ENCODE data around the gene ASCL1. TPM values are rescaled to one million over a fixed set of nuclear protein-coding genes. Genes with fewer than 3 reads are reported as not detected.
A peak's percentile ranks its signal among the peaks of the same experiment; 100 is the strongest.

ASCL1 gene
- total and polyA plus RNA-seq, 2 of the 13 experiments (the other 11 are each of a cell fraction or from before 2014, with no cell fraction given): not detected

- TF ChIP-seq MED13 (CRISPR knock-in tag; IDR thresholded peaks at IDR 0.05) (peak; percentile 99), NCOA2 (CRISPR knock-in tag; IDR thresholded peaks at IDR 0.05) (peak; percentile 99), THAP11 (CRISPR knock-in tag; IDR thresholded peaks at IDR 0.05) (peak; percentile 76), FLYWCH1 (CRISPR knock-in tag; IDR thresholded peaks at IDR 0.05) (no peak), SRSF9 (IDR thresholded peaks at IDR 0.05; ENCODE audit: borderline replicate concordance, insufficient read depth, low read depth, low read length, poor library complexity, severe bottlenecking) (no peak), FOXC1 (CRISPR knock-in tag; IDR thresholded peaks at IDR 0.05; ENCODE audit: borderline replicate concordance) (no peak), ZMYM4 (CRISPR knock-in tag; IDR thresholded peaks at IDR 0.05) (peak; percentile 81), ARID2 (CRISPR knock-in tag; IDR thresholded peaks at IDR 0.05; ENCODE audit: borderline replicate concordance) (peak; percentile 64; the same call in 1 of the 2 replicates), SMYD3 (CRISPR knock-in tag; IDR thresholded peaks at IDR 0.05) (0 out of 2 replicates have a peak, but pooled peaks have one; percentile 23), RORA (CRISPR knock-in tag; IDR thresholded peaks at IDR 0.05) (no peak), SIX1 (CRISPR knock-in tag; IDR thresholded peaks at IDR 0.05; ENCODE audit: borderline replicate concordance) (peak; percentile 87; the same call in 1 of the 2 replicates), ZNF710 (CRISPR knock-in tag; IDR thresholded peaks at IDR 0.05; ENCODE audit: borderline replicate concordance) (peak; percentile 87; the same call in 1 of the 2 replicates), ELF4 (CRISPR knock-in tag; IDR thresholded peaks at IDR 0.05; ENCODE audit: borderline replicate concordance) (no peak), NR2F2 (IDR thresholded peaks at IDR 0.05; ENCODE audit: borderline replicate concordance, low read depth) (peak; percentile 99), TCF7L2 (IDR thresholded peaks at IDR 0.05; ENCODE audit: low read depth, low read length) (0 out of 2 replicates have a peak, but pooled peaks have one; percentile 43), DMAP1 (CRISPR knock-in tag; IDR thresholded peaks at IDR 0.05) (peak; percentile 46; the same call in 1 of the 2 replicates)
- TF ChIP-seq, protein P1, sequence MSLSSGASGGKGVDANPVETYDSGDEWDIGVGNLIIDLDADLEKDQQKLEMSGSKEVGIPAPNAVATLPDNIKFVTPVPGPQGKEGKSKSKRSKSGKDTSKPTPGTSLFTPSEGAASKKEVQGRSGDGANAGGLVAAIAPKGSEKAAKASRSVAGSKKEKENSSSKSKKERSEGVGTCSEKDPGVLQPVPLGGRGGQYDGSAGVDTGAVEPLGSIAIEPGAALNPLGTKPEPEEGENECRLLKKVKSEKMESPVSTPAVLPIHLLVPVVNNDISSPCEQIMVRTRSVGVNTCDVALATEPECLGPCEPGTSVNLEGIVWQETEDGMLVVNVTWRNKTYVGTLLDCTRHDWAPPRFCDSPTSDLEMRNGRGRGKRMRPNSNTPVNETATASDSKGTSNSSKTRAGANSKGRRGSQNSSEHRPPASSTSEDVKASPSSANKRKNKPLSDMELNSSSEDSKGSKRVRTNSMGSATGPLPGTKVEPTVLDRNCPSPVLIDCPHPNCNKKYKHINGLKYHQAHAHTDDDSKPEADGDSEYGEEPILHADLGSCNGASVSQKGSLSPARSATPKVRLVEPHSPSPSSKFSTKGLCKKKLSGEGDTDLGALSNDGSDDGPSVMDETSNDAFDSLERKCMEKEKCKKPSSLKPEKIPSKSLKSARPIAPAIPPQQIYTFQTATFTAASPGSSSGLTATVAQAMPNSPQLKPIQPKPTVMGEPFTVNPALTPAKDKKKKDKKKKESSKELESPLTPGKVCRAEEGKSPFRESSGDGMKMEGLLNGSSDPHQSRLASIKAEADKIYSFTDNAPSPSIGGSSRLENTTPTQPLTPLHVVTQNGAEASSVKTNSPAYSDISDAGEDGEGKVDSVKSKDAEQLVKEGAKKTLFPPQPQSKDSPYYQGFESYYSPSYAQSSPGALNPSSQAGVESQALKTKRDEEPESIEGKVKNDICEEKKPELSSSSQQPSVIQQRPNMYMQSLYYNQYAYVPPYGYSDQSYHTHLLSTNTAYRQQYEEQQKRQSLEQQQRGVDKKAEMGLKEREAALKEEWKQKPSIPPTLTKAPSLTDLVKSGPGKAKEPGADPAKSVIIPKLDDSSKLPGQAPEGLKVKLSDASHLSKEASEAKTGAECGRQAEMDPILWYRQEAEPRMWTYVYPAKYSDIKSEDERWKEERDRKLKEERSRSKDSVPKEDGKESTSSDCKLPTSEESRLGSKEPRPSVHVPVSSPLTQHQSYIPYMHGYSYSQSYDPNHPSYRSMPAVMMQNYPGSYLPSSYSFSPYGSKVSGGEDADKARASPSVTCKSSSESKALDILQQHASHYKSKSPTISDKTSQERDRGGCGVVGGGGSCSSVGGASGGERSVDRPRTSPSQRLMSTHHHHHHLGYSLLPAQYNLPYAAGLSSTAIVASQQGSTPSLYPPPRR (CRISPR knock-in tag; IDR thresholded peaks at IDR 0.05; ENCODE audit: borderline replicate concordance): peak; percentile 98
- TF ChIP-seq, protein P2, sequence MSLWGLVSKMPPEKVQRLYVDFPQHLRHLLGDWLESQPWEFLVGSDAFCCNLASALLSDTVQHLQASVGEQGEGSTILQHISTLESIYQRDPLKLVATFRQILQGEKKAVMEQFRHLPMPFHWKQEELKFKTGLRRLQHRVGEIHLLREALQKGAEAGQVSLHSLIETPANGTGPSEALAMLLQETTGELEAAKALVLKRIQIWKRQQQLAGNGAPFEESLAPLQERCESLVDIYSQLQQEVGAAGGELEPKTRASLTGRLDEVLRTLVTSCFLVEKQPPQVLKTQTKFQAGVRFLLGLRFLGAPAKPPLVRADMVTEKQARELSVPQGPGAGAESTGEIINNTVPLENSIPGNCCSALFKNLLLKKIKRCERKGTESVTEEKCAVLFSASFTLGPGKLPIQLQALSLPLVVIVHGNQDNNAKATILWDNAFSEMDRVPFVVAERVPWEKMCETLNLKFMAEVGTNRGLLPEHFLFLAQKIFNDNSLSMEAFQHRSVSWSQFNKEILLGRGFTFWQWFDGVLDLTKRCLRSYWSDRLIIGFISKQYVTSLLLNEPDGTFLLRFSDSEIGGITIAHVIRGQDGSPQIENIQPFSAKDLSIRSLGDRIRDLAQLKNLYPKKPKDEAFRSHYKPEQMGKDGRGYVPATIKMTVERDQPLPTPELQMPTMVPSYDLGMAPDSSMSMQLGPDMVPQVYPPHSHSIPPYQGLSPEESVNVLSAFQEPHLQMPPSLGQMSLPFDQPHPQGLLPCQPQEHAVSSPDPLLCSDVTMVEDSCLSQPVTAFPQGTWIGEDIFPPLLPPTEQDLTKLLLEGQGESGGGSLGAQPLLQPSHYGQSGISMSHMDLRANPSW (CRISPR knock-in tag; IDR thresholded peaks at IDR 0.05; ENCODE audit: borderline replicate concordance): peak; percentile 77; the same call in 1 of the 2 replicates
- TF ChIP-seq, protein P3, sequence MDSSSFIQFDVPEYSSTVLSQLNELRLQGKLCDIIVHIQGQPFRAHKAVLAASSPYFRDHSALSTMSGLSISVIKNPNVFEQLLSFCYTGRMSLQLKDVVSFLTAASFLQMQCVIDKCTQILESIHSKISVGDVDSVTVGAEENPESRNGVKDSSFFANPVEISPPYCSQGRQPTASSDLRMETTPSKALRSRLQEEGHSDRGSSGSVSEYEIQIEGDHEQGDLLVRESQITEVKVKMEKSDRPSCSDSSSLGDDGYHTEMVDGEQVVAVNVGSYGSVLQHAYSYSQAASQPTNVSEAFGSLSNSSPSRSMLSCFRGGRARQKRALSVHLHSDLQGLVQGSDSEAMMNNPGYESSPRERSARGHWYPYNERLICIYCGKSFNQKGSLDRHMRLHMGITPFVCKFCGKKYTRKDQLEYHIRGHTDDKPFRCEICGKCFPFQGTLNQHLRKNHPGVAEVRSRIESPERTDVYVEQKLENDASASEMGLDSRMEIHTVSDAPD (CRISPR knock-in tag; IDR thresholded peaks at IDR 0.05): peak; percentile 79; the same call in 1 of the 2 replicates
Measured at GRCh38 chr12:102920271-102920670, 37.2 kb upstream of the ASCL1 start (continued).

Measured in HepG2 (cell line).